Neural cell (in vitro differentiated cells): Measurements from ENCODE around the gene OPN1SW. TPM values are rescaled to one million over a fixed set of nuclear protein-coding genes. Genes with fewer than 3 reads are reported as not detected.

ENCODE experiments used
- H2AFZ ChIP-seq: fragments of 200-600, 300-800 bp; sonication (generic), shearing (Covaris generic); 2 replicates; pipeline ENCODE4 v1.6.0; 2014; ENCODE audit warnings: low read depth, mild to moderate bottlenecking, antibody characterized with exemption, low read length, moderate library complexity
- H3F3A ChIP-seq: fragments of 200-600 bp; shearing (Covaris generic); 2 replicates; pipeline ENCODE4 v1.6.1; 2016; ENCODE audit warnings: mild to moderate bottlenecking, moderate library complexity, mixed read lengths, antibody characterized with exemption, low read length; ENCODE audit not compliant: insufficient read depth, poor library complexity, severe bottlenecking
- H3K27ac ChIP-seq: fragments of 200-600, 300-800 bp; sonication (generic), shearing (Covaris generic); 2 replicates; pipeline ENCODE4 v1.5.1; 2014; ENCODE audit warnings: mild to moderate bottlenecking, low read length, moderate library complexity
- H3K27me3 ChIP-seq: fragments of 300-800, 200-600 bp; sonication (generic), shearing (Covaris generic); 2 replicates; pipeline ENCODE4 v1.6.0; 2014; ENCODE audit warnings: mild to moderate bottlenecking, low read depth, low read length, moderate library complexity; ENCODE audit not compliant: insufficient read depth
- H3K36me3 ChIP-seq: fragments of 300-800, 200-600 bp; sonication (generic), shearing (Covaris generic); 2 replicates; pipeline ENCODE4 v1.5.1; 2014; ENCODE audit warnings: mild to moderate bottlenecking, antibody characterized with exemption, low read length, moderate library complexity; ENCODE audit not compliant: insufficient read depth
- H3K4me2 ChIP-seq: fragments of 300-800, 200-600 bp; sonication (generic), shearing (Covaris generic); 2 replicates; pipeline ENCODE4 v1.6.0; 2014; ENCODE audit warnings: mild to moderate bottlenecking, low read length
- H3K4me3 ChIP-seq: fragments of 300-800, 200-600 bp; sonication (generic), shearing (Covaris generic); 2 replicates; pipeline ENCODE4 v1.5.1; 2014; ENCODE audit warnings: mild to moderate bottlenecking, low read length, moderate library complexity
- H3K79me2 ChIP-seq: fragments of 200-600 bp; shearing (Covaris generic); replicated peaks from 2 replicates; pipeline ENCODE4 v1.6.0; 2014; ENCODE audit warnings: mild to moderate bottlenecking, low read length, moderate library complexity; ENCODE audit not compliant: insufficient read depth
- H3K9ac ChIP-seq: fragments of 300-800, 200-600 bp; sonication (generic), shearing (Covaris generic); 2 replicates; pipeline ENCODE4 v1.6.1; 2016; ENCODE audit warnings: mild to moderate bottlenecking, low read length, mixed read lengths
- H3K9me2 ChIP-seq: fragments of 200-600 bp; shearing (Covaris generic); 2 replicates; pipeline ENCODE4 v1.6.1; 2016; ENCODE audit warnings: mild to moderate bottlenecking, low read length, mixed read lengths; ENCODE audit not compliant: insufficient read depth
- H3K9me3 ChIP-seq: fragments of 200-600, 300-800 bp; sonication (generic), shearing (Covaris generic); 2 replicates; pipeline ENCODE4 v1.6.1; 2016; ENCODE audit warnings: mild to moderate bottlenecking, mixed run types, low read length, moderate library complexity, mixed read lengths
- H4K20me1 ChIP-seq: fragments of 200-600 bp; shearing (Covaris generic); 2 replicates; pipeline ENCODE4 v1.6.1; 2016; ENCODE audit warnings: mild to moderate bottlenecking, mixed run types; ENCODE audit not compliant: insufficient read depth
- CTCF ChIP-seq: fragments of 450-650 bp; IDR thresholded peaks from 2 replicates; pipeline ENCODE4 v1.5.1; 2014; ENCODE audit warnings: antibody characterized with exemption, mild to moderate bottlenecking, moderate library complexity; ENCODE audit not compliant: poor library complexity, severe bottlenecking
- EP300 ChIP-seq: fragments of 450-650 bp; conservative IDR thresholded peaks from 2 replicates; pipeline ENCODE4 v1.6.1; 2014; ENCODE audit warnings: antibody characterized with exemption, mild to moderate bottlenecking, moderate library complexity; ENCODE audit not compliant: poor library complexity, severe bottlenecking
- MXI1 ChIP-seq: fragments of 450-650 bp; conservative IDR thresholded peaks from 2 replicates; pipeline ENCODE4 v1.6.1; 2014; ENCODE audit warnings: antibody characterized with exemption, mild to moderate bottlenecking; ENCODE audit not compliant: poor library complexity, severe bottlenecking
- POLR2AphosphoS5 ChIP-seq: IDR thresholded peaks from 2 replicates; pipeline ENCODE4 v1.6.1; 2012
- RAD21 ChIP-seq: fragments of 450-650 bp; conservative IDR thresholded peaks from 2 replicates; pipeline ENCODE4 v1.6.1; 2014; ENCODE audit warnings: antibody characterized with exemption, mild to moderate bottlenecking, moderate library complexity
- REST ChIP-seq: IDR thresholded peaks from 2 replicates; pipeline ENCODE4 v1.6.1; 2012; ENCODE audit warnings: borderline replicate concordance
- SMC3 ChIP-seq: fragments of 450-650 bp; conservative IDR thresholded peaks from 2 replicates; pipeline ENCODE4 v1.6.1; 2014; ENCODE audit warnings: antibody characterized with exemption, mild to moderate bottlenecking, moderate library complexity; ENCODE audit not compliant: poor library complexity
- polyA minus RNA-seq: library from RNA; depleted of rRNA, polyadenylated mRNA; stranded (reverse); fragments of >200 nt; gene quantifications from 2 replicates; pipeline ENCODE4 v1.2.3, GENCODE V29; 2014
- polyA plus RNA-seq: library from polyadenylated mRNA; depleted of rRNA; stranded (reverse); fragments of >200 nt; gene quantifications from 2 replicates; pipeline ENCODE4 v1.2.3, GENCODE V29; 2014

OPN1SW gene
- polyA plus RNA-seq (1.2 and 1.9 TPM in 2 replicates), polyA minus RNA-seq (not detected in 2 replicates)

DNA sequence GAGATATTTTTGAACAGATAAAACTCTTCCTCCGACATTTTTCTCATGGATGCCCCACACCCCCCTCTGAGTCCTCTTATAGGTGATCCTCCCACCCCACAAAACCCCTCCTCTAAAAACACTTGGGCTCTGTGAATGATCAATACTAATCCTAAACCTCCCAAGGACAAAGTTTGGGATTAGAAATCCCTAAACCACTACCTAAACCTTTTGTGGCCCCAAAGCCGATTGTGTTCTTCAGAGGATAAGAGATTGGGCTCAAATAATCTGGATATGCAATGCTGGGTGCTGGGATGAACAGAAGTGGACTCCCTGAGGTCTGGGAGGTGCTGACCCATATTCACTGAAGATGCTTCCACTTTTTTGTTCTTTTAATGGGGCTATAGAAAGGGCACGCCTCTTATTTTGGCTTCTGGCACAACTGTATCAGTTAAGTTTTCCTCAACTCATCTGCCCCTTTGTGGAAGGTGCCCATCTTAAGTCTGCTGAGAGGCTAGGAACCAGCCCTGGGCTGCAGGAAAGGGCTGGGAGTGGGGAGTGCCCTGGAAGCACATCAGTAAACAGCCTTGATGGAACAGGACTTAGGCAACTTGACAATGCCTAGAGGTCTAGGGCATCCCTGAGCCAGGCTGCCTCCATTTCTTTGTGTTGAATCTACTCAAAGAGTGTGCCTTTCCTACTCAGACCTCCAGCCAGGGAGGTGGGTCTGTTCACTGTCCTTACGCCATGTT lies at the start of gene OPN1SW:
Gene OPN1SW (minus strand): TSS at position 51 of the 731 bp plus-strand sequence. CDS start 13 bp downstream, at position 38.
- no peak within 1 kb of the TSS for H2AFZ ChIP-seq
- H3K9ac ChIP-seq = no peak within 1 kb of the TSS
- H3K9me3 ChIP-seq = no peaks in the 10 kb centered on the region

GRCh38 chr7:128821724-128822123 lies 46.1 kb upstream of the OPN1SW start:
- H3K36me3 ChIP-seq = no peaks in the 10 kb centered on the region
- H3K27me3 ChIP-seq = no peaks in the 10 kb centered on the region
- no peaks in the 10 kb centered on the region for H3K79me2 ChIP-seq
- H3K27ac ChIP-seq = no peak overlapping the region
- H3K9me3 ChIP-seq = no peaks in the 10 kb centered on the region
- no peaks in the 10 kb centered on the region for H3K9me2 ChIP-seq
- no peak overlapping the region for H3K9ac ChIP-seq
- no peak overlapping the region for H2AFZ ChIP-seq
- H3K4me3 ChIP-seq = no peak overlapping the region
- no peak for TF ChIP-seq RAD21
- TF ChIP-seq CTCF = no peak
- TF ChIP-seq MXI1 = no peak
- no peak for TF ChIP-seq SMC3
- TF ChIP-seq REST = no peak
- no peak for TF ChIP-seq POLR2AphosphoS5
- no peaks in the 10 kb centered on the region for H4K20me1 ChIP-seq
- H3F3A ChIP-seq = no peaks in the 10 kb centered on the region
- no peak overlapping the region for H3K4me2 ChIP-seq

More for the DNA sequence above, at the start of gene OPN1SW:
- Histone ChIP-seq H3F3A (no peaks in the 10 kb centered on the region), H3K79me2 (no peaks in the 10 kb centered on the region), H3K36me3 (no peaks in the 10 kb centered on the region), H3K27me3 (no peaks in the 10 kb centered on the region), H3K4me2 (no peak within 1 kb of the TSS), H4K20me1 (no peaks in the 10 kb centered on the region), H3K27ac (no peak within 1 kb of the TSS), H3K4me3 (no peak within 1 kb of the TSS), H3K9me2 (no peaks in the 10 kb centered on the region)
- TF ChIP-seq CTCF = no peak
- TF ChIP-seq EP300 = no peak
